OCI-LY7 (cell line): ENCODE results near the gene KLK12.

ENCODE experiments used
- EZH2phosphoT487 ChIP-seq: fragments of 200-600 bp; sonication (generic); IDR thresholded peaks from 2 replicates; pipeline ENCODE4 v1.6.1; 2018; ENCODE audit warnings: low read depth, borderline replicate concordance, mild to moderate bottlenecking, mixed run types, antibody characterized with exemption, low read length, moderate library complexity, mixed read lengths
- TF ChIP-seq, protein P1 (sequence below): fragments of 200-600 bp; sonication (generic); conservative IDR thresholded peaks from 2 replicates; pipeline ENCODE4 v1.5.1; 2014; ENCODE audit warnings: mild to moderate bottlenecking, antibody characterized with exemption, low read length, moderate library complexity, mixed read lengths

DNA sequence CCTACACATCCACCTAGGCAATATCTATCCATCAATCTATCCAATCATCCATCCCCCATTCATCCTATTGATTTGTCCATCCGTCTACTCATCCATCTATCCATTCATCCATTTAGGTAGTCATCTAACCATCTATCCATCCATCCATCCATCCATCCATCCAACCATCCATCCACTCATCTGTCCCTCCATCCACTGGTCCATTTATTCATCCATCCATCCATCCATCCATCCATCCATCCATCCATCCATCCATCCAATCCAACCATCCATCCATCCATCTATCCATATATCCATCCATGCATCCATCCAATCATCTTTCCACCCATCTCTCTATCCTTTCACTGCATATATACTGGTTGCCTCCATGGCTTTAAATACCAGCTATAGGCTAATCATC lies 26.2 kb upstream of the KLK12 start:
- TF ChIP-seq, protein P1, sequence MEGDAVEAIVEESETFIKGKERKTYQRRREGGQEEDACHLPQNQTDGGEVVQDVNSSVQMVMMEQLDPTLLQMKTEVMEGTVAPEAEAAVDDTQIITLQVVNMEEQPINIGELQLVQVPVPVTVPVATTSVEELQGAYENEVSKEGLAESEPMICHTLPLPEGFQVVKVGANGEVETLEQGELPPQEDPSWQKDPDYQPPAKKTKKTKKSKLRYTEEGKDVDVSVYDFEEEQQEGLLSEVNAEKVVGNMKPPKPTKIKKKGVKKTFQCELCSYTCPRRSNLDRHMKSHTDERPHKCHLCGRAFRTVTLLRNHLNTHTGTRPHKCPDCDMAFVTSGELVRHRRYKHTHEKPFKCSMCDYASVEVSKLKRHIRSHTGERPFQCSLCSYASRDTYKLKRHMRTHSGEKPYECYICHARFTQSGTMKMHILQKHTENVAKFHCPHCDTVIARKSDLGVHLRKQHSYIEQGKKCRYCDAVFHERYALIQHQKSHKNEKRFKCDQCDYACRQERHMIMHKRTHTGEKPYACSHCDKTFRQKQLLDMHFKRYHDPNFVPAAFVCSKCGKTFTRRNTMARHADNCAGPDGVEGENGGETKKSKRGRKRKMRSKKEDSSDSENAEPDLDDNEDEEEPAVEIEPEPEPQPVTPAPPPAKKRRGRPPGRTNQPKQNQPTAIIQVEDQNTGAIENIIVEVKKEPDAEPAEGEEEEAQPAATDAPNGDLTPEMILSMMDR: no peak
- no peak for TF ChIP-seq EZH2phosphoT487
